Astrocyte (in vitro differentiated cells and primary cell): ENCODE results near the gene ADAMTS16. TPM values are rescaled to one million over a fixed set of nuclear protein-coding genes. Genes with fewer than 3 reads are reported as not detected.
A peak's percentile ranks its signal among the peaks of the same experiment; 100 is the strongest.

Source experiments
- DNase-seq: peaks from one replicate; pipeline ENCODE4 v3.0.0-alpha.2; 2010; ENCODE audit warnings: low read depth
- FAIRE-seq: peaks from 2 replicates; lab custom pipeline; 2011; peaks lifted over from hg19 to GRCh38; lab: Jason Lieb, UNC
- H2AFZ ChIP-seq: 2 replicates; pipeline ENCODE4 v1.6.0; 2012; ENCODE audit warnings: low read depth, low read length, inconsistent platforms
- H3K27ac ChIP-seq: 2 replicates; pipeline ENCODE4 v1.5.1; 2011; ENCODE audit warnings: low read depth, low read length, inconsistent platforms
- H3K27me3 ChIP-seq: 2 replicates; pipeline ENCODE4 v1.6.0; 2011; ENCODE audit warnings: low read length, inconsistent platforms; ENCODE audit not compliant: insufficient read depth
- H3K36me3 ChIP-seq: 2 replicates; pipeline ENCODE4 v1.5.1; 2011; ENCODE audit warnings: low read length, inconsistent platforms; ENCODE audit not compliant: insufficient read depth
- H3K4me1 ChIP-seq: 2 replicates; pipeline ENCODE4 v1.5.1; 2011; ENCODE audit warnings: low read length, inconsistent platforms; ENCODE audit not compliant: insufficient read depth
- H3K4me2 ChIP-seq: 2 replicates; pipeline ENCODE4 v1.6.0; 2012; ENCODE audit warnings: low read length, inconsistent platforms
- H3K4me3 ChIP-seq: 2 replicates; pipeline ENCODE4 v1.5.1; 2011; ENCODE audit warnings: low read depth, mild to moderate bottlenecking, low read length, inconsistent platforms; ENCODE audit not compliant: insufficient read depth
- H3K79me2 ChIP-seq: 2 replicates; pipeline ENCODE4 v1.6.0; 2012; ENCODE audit warnings: mild to moderate bottlenecking, low read length, inconsistent platforms; ENCODE audit not compliant: insufficient read depth
- H3K9ac ChIP-seq: 2 replicates; pipeline ENCODE4 v1.6.0; 2012; ENCODE audit warnings: mild to moderate bottlenecking, low read length, inconsistent platforms
- H3K9me3 ChIP-seq: 2 replicates; pipeline ENCODE4 v1.5.1; 2012; ENCODE audit warnings: low read depth, mild to moderate bottlenecking, low read length, inconsistent platforms; ENCODE audit not compliant: insufficient read depth
- H4K20me1 ChIP-seq: 2 replicates; pipeline ENCODE4 v1.6.0; 2012; ENCODE audit warnings: low read length, inconsistent platforms; ENCODE audit not compliant: insufficient read depth
- H3K27ac Mint-ChIP-seq: one replicate; pipeline ENCODE4 v1.8.0; 2021; ENCODE audit warnings: mild to moderate bottlenecking, mixed read lengths; ENCODE audit not compliant: unreplicated experiment
- H3K27me3 Mint-ChIP-seq: one replicate; pipeline ENCODE4 v1.8.0; 2021; ENCODE audit warnings: low read depth, mixed read lengths; ENCODE audit not compliant: unreplicated experiment
- H3K36me3 Mint-ChIP-seq: one replicate; pipeline ENCODE4 v1.8.0; 2021; ENCODE audit warnings: low read depth, mixed read lengths; ENCODE audit not compliant: unreplicated experiment
- H3K4me1 Mint-ChIP-seq: one replicate; pipeline ENCODE4 v1.8.0; 2021; ENCODE audit warnings: low read depth, mixed read lengths; ENCODE audit not compliant: unreplicated experiment
- H3K4me3 Mint-ChIP-seq: one replicate; pipeline ENCODE4 v1.8.0; 2021; ENCODE audit warnings: mild to moderate bottlenecking, moderate library complexity, mixed read lengths; ENCODE audit not compliant: unreplicated experiment
- H3K9me3 Mint-ChIP-seq: one replicate; pipeline ENCODE4 v1.8.0; 2021; ENCODE audit warnings: mild to moderate bottlenecking, mixed read lengths; ENCODE audit not compliant: unreplicated experiment
- EZH2 ChIP-seq: IDR thresholded peaks from 2 replicates; pipeline ENCODE4 v1.6.1; 2012; ENCODE audit warnings: mild to moderate bottlenecking, low read length, inconsistent platforms; ENCODE audit not compliant: insufficient read depth
- total RNA-seq: library from RNA; stranded (reverse); gene quantifications from 2 replicates; pipeline ENCODE4 v1.2.1, GENCODE V29; 2021
- TF ChIP-seq, protein P1 (sequence below): IDR thresholded peaks from 2 replicates; pipeline ENCODE4 v1.5.1; 2011; ENCODE audit warnings: low read depth, mild to moderate bottlenecking, inconsistent platforms, low read length, moderate library complexity; ENCODE audit not compliant: insufficient read depth

The ADAMTS16 gene
- total RNA-seq, 1 donor from 2014 or later, result 5.7 TPM

DNA sequence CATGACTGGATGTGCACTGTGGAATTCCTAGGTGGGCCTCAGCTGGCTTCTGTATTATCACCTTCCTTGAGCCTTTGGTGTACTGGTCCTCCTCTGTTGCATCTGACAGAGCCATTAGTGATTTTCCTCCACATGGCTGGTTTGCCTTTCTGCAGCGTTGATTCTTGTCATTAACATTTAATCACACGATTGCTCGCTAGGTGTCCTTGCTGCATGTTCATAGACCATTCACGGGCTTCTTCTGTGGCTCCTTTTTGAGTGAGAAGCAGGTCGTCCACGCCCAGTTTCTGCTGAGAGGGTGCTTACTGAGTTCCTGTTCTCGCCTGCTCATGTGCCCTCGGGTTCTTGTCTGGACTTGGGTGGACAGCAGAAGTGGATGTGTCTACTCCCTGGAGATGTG, 29.3 kb downstream of the ADAMTS16 start:
- H3K9me3 ChIP-seq, result no peaks in the 10 kb centered on the region
- Mint-ChIP-seq H3K4me3 (no peak overlapping the region), H3K27ac (no peak overlapping the region), H3K27me3 (no peaks in the 10 kb centered on the region), H3K9me3 (peaks cover 5% of the 10 kb centered on the region), H3K36me3 (peaks cover 3% of the 10 kb centered on the region), H3K4me1 (peaks cover 2% of the 10 kb centered on the region)
- FAIRE-seq (no peak), DNase-seq (no peak)
- H3K36me3 ChIP-seq, result no peaks in the 10 kb centered on the region
- TF ChIP-seq, protein P1, sequence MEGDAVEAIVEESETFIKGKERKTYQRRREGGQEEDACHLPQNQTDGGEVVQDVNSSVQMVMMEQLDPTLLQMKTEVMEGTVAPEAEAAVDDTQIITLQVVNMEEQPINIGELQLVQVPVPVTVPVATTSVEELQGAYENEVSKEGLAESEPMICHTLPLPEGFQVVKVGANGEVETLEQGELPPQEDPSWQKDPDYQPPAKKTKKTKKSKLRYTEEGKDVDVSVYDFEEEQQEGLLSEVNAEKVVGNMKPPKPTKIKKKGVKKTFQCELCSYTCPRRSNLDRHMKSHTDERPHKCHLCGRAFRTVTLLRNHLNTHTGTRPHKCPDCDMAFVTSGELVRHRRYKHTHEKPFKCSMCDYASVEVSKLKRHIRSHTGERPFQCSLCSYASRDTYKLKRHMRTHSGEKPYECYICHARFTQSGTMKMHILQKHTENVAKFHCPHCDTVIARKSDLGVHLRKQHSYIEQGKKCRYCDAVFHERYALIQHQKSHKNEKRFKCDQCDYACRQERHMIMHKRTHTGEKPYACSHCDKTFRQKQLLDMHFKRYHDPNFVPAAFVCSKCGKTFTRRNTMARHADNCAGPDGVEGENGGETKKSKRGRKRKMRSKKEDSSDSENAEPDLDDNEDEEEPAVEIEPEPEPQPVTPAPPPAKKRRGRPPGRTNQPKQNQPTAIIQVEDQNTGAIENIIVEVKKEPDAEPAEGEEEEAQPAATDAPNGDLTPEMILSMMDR, result no peak
- no peak for TF ChIP-seq EZH2
- no peak overlapping the region for H3K4me3 ChIP-seq
- no peak overlapping the region for H3K9ac ChIP-seq
- H3K27ac ChIP-seq, result no peak overlapping the region
- no peak overlapping the region for H2AFZ ChIP-seq
- H3K27me3 ChIP-seq, result no peaks in the 10 kb centered on the region
- no peaks in the 10 kb centered on the region for H4K20me1 ChIP-seq
- H3K4me2 ChIP-seq, result no peak overlapping the region
- peaks cover 84% of the 10 kb centered on the region for H3K79me2 ChIP-seq
- H3K4me1 ChIP-seq, result peaks cover 18% of the 10 kb centered on the region

DNA sequence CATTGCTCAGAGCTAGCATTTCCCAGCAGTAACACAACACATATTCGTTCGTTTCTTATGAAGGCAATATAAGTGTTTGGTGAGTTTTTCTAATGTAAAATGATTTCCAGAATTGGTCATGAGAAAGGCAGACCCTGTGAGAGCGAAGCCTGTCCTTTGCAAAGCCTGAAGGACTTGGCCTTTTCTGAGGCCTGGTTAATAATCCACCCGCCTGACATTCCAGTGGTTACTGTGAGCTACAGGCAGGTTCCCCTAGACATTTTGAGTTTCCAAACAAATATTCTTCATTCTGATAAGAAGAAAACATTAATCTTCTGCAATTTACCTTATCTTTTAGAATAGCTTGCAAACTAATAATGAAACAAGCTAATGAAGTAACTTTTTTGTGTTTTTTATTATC, 38.0 kb downstream of the ADAMTS16 start:
- FAIRE-seq (no peak), DNase-seq (peak; percentile 51)
- peaks cover 38% of the 10 kb centered on the region for H3K4me1 ChIP-seq
- peaks cover 64% of the 10 kb centered on the region for H3K79me2 ChIP-seq
- H3K36me3 ChIP-seq, result peaks cover 6% of the 10 kb centered on the region
- H3K4me3 Mint-ChIP-seq, result peak overlapping the region; percentile 31
- H3K4me2 ChIP-seq, result no peak overlapping the region
- TF ChIP-seq, protein P1, result no peak
- TF ChIP-seq EZH2, result no peak
- peaks cover 11% of the 10 kb centered on the region for H3K9me3 Mint-ChIP-seq
- H3K9me3 ChIP-seq, result no peaks in the 10 kb centered on the region
- peaks cover 43% of the 10 kb centered on the region for H3K4me1 Mint-ChIP-seq
- peaks cover 6% of the 10 kb centered on the region for H4K20me1 ChIP-seq
- H3K36me3 Mint-ChIP-seq, result peaks cover 3% of the 10 kb centered on the region
- no peak overlapping the region for H3K27ac ChIP-seq
- H3K27me3 ChIP-seq, result no peaks in the 10 kb centered on the region
- H3K4me3 ChIP-seq, result no peak overlapping the region
- H3K27me3 Mint-ChIP-seq, result peaks cover 3% of the 10 kb centered on the region
- H2AFZ ChIP-seq, result no peak overlapping the region
- no peak overlapping the region for H3K9ac ChIP-seq
- H3K27ac Mint-ChIP-seq, result peak overlapping the region; percentile 82

DNA sequence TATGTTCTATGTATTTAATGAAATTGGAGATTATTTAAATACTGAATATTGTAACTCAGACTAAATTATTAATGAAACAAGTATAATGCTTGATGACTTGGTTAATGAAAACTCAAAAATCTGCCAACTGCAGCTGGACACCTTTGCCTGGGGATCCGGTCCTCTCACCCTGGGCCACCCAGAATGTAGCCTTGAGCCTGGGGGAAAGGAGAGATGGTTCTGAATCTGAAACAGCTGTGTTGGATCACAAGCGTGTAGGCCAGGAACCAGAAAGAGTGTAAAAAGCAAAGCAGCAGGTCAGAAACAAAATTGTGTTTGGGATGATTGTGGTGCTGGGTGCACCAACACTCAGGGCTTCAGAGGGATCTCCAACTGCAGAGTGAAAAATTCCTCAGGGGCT, 38.5 kb downstream of the ADAMTS16 start:
- no peak for TF ChIP-seq EZH2
- TF ChIP-seq, protein P1, result no peak
- peaks cover 3% of the 10 kb centered on the region for H3K27me3 Mint-ChIP-seq
- FAIRE-seq, result no peak
- H3K27ac Mint-ChIP-seq, result peak overlapping the region; percentile 75
- Histone ChIP-seq H2AFZ (no peak overlapping the region), H3K4me3 (no peak overlapping the region), H3K27ac (no peak overlapping the region), H3K9me3 (no peaks in the 10 kb centered on the region), H3K4me2 (no peak overlapping the region), H4K20me1 (peaks cover 6% of the 10 kb centered on the region), H3K27me3 (no peaks in the 10 kb centered on the region), H3K4me1 (peaks cover 42% of the 10 kb centered on the region), H3K79me2 (peaks cover 62% of the 10 kb centered on the region), H3K9ac (no peak overlapping the region), H3K36me3 (peaks cover 6% of the 10 kb centered on the region)
- no peak overlapping the region for H3K4me3 Mint-ChIP-seq
- peaks cover 47% of the 10 kb centered on the region for H3K4me1 Mint-ChIP-seq
- H3K9me3 Mint-ChIP-seq, result peaks cover 11% of the 10 kb centered on the region
- no peak for DNase-seq
- H3K36me3 Mint-ChIP-seq, result peaks cover 3% of the 10 kb centered on the region
